Trophoblast cell (in vitro differentiated cells and primary cell): ENCODE results near the gene COL18A1. TPM values are rescaled to one million over a fixed set of nuclear protein-coding genes. Genes with fewer than 3 reads are reported as not detected.

Source experiments
- DNase-seq, 2 donors: peaks; one replicate each; pipeline ENCODE4 v3.0.0-alpha.2; 2016
- H2AFZ ChIP-seq: 2 replicates; pipeline ENCODE4 v1.6.1; 2013; ENCODE audit warnings: low read length, moderate library complexity, mild to moderate bottlenecking; ENCODE audit not compliant: insufficient read depth, poor library complexity
- H2AK5ac ChIP-seq: 2 replicates; pipeline ENCODE4 v1.6.1; 2013; ENCODE audit warnings: mild to moderate bottlenecking, low read length
- H2BK120ac ChIP-seq: 2 replicates; pipeline ENCODE4 v1.6.1; 2013; ENCODE audit warnings: low read length, mild to moderate bottlenecking, moderate library complexity; ENCODE audit not compliant: insufficient read depth, poor library complexity
- H2BK12ac ChIP-seq: 2 replicates; pipeline ENCODE4 v1.6.1; 2013; ENCODE audit warnings: mild to moderate bottlenecking, low read length, moderate library complexity
- H2BK5ac ChIP-seq: 2 replicates; pipeline ENCODE4 v1.6.1; 2013; ENCODE audit warnings: low read length, low read depth, moderate library complexity, mild to moderate bottlenecking; ENCODE audit not compliant: poor library complexity
- H3K14ac ChIP-seq: 2 replicates; pipeline ENCODE4 v1.6.1; 2013; ENCODE audit warnings: mild to moderate bottlenecking, low read length
- H3K18ac ChIP-seq: 2 replicates; pipeline ENCODE4 v1.6.1; 2013; ENCODE audit warnings: mild to moderate bottlenecking, low read length
- H3K23ac ChIP-seq: 2 replicates; pipeline ENCODE4 v1.6.1; 2013; ENCODE audit warnings: low read length
- H3K27ac ChIP-seq: 2 replicates; pipeline ENCODE4 v1.5.1; 2013; ENCODE audit warnings: low read depth, mild to moderate bottlenecking, inconsistent platforms, low read length, moderate library complexity
- H3K27me3 ChIP-seq: 2 replicates; pipeline ENCODE4 v1.6.1; 2013; ENCODE audit warnings: inconsistent platforms, mild to moderate bottlenecking, low read length, moderate library complexity; ENCODE audit not compliant: insufficient read depth
- H3K36me3 ChIP-seq, 2 experiments: 1 replicate in 1 of 2; 2 replicates in 1 of 2; pipeline ENCODE4 v1.6.1; 2013; ENCODE audit warnings: low read length in 2 of 2, mild to moderate bottlenecking in 2 of 2, moderate library complexity in 1 of 2; ENCODE audit not compliant: insufficient read depth in 2 of 2, control insufficient read depth in 1 of 2
- H3K4ac ChIP-seq: 2 replicates; pipeline ENCODE4 v1.6.1; 2013; ENCODE audit warnings: low read depth, mild to moderate bottlenecking, low read length, moderate library complexity
- H3K4me1 ChIP-seq, 2 experiments: 1 replicate in 1 of 2; 2 replicates in 1 of 2; pipeline ENCODE4 v1.6.1; 2013; ENCODE audit warnings: low read length in 2 of 2, mild to moderate bottlenecking in 2 of 2, moderate library complexity in 1 of 2; ENCODE audit not compliant: insufficient read depth in 2 of 2, control insufficient read depth in 1 of 2
- H3K4me2 ChIP-seq: 2 replicates; pipeline ENCODE4 v1.6.1; 2013; ENCODE audit warnings: inconsistent platforms, mild to moderate bottlenecking, low read length, moderate library complexity
- H3K4me3 ChIP-seq: 2 replicates; pipeline ENCODE4 v1.5.1; 2013; ENCODE audit warnings: mild to moderate bottlenecking, low read depth, low read length, inconsistent platforms
- H3K79me1 ChIP-seq: one replicate; pipeline ENCODE4 v1.6.1; 2013; ENCODE audit warnings: low read length
- H3K79me2 ChIP-seq: 2 replicates; pipeline ENCODE4 v1.6.1; 2013; ENCODE audit warnings: low read length, mild to moderate bottlenecking; ENCODE audit not compliant: control insufficient read depth, insufficient read depth, poor library complexity
- H3K9ac ChIP-seq: 2 replicates; pipeline ENCODE4 v1.6.1; 2013; ENCODE audit warnings: mild to moderate bottlenecking, low read length
- H3K9me3 ChIP-seq: 2 replicates; pipeline ENCODE4 v1.6.1; 2013; ENCODE audit warnings: low read depth, mild to moderate bottlenecking, control low read depth, inconsistent platforms, low read length; ENCODE audit not compliant: insufficient read depth
- H4K12ac ChIP-seq: 2 replicates; pipeline ENCODE4 v1.6.1; 2013; ENCODE audit warnings: low read depth, mild to moderate bottlenecking, low read length, moderate library complexity
- H4K8ac ChIP-seq: 2 replicates; pipeline ENCODE4 v1.6.1; 2013; ENCODE audit warnings: low read depth, mild to moderate bottlenecking, low read length, moderate library complexity
- H4K91ac ChIP-seq: one replicate; pipeline ENCODE4 v1.6.1; 2013; ENCODE audit warnings: low read depth, mild to moderate bottlenecking, low read length, moderate library complexity
- WGBS: extraction: QIAGEN DNeasy Blood & Tissue Kit; methylation state at CpG from one replicate; pipeline ENCODE4 v1.1.7; 2013; ENCODE audit warnings: missing lambda C conversion rate; ENCODE audit not compliant: insufficient read length, insufficient coverage; ENCODE audit errors: extremely low coverage; 5-methylcytosine and 5-hydroxymethylcytosine counted together
- polyA plus RNA-seq: library from polyadenylated mRNA; stranded (reverse); fragments of 200-250 nt; gene quantifications from 2 replicates; pipeline ENCODE4 v1.2.3, GENCODE V29; 2013

COL18A1 gene
- polyA plus RNA-seq, result 174 and 188 TPM in 2 replicates

- Histone ChIP-seq H3K27me3 (no peaks in the 10 kb centered on the region), H3K27ac (peak within 1 kb of the TSS; percentile 77), H4K12ac (peak within 1 kb of the TSS; percentile 65), H2BK5ac (peak within 1 kb of the TSS; percentile 67), H3K14ac (peak within 1 kb of the TSS; percentile 63), H3K4me2 (peak within 1 kb of the TSS; percentile 85), H3K23ac (no peak within 1 kb of the TSS), H3K18ac (peak within 1 kb of the TSS; percentile 78), H2AK5ac (peak within 1 kb of the TSS; percentile 61), H2BK12ac (peak within 1 kb of the TSS; percentile 67), H3K36me3 (peaks cover 8 to 11% of the 10 kb centered on the region in 2 experiments), H2BK120ac (peak within 1 kb of the TSS; percentile 79), H3K4ac (peak within 1 kb of the TSS; percentile 59), H3K79me1 (peaks cover 35% of the 10 kb centered on the region), H3K4me3 (peak within 1 kb of the TSS; percentile 90), H4K91ac (peak within 1 kb of the TSS; percentile 91), H2AFZ (peak within 1 kb of the TSS; percentile 86), H4K8ac (peak within 1 kb of the TSS; percentile 54), H3K79me2 (peaks cover 25% of the 10 kb centered on the region), H3K9me3 (no peaks in the 10 kb centered on the region), H3K9ac (peak within 1 kb of the TSS; percentile 71), H3K4me1 (peaks cover 38 to 42% of the 10 kb centered on the region in 2 experiments)
- WGBS, result no CpG with 5 or more reads among the region's 69 CpGs
- DNase-seq, result no peak
Measured at GRCh38 chr21:45404730-45405270, at the start of gene COL18A1. COL18A1 (plus strand) TSS chr21:45405165; CDS start chr21:45405231, 66 bp downstream.

GRCh38 chr21:45355573-45355972 is 49.4 kb upstream of the COL18A1 start:
- Histone ChIP-seq H3K4me3 (no peak overlapping the region), H3K4me2 (no peak overlapping the region), H3K79me1 (peaks cover 41% of the 10 kb centered on the region), H3K14ac (no peak overlapping the region), H2BK5ac (no peak overlapping the region), H3K79me2 (no peaks in the 10 kb centered on the region), H3K27ac (no peak overlapping the region), H3K4ac (no peak overlapping the region), H4K8ac (no peak overlapping the region), H4K12ac (no peak overlapping the region), H2BK120ac (no peak overlapping the region), H3K23ac (no peak overlapping the region), H2AK5ac (peak overlapping the region; percentile 24), H3K27me3 (no peaks in the 10 kb centered on the region), H3K9ac (no peak overlapping the region), H2BK12ac (peak overlapping the region; percentile 48), H3K9me3 (peaks cover under 1% of the 10 kb centered on the region), H3K18ac (no peak overlapping the region), H4K91ac (no peak overlapping the region), H2AFZ (no peak overlapping the region), H3K4me1 (peaks cover 34 to 56% of the 10 kb centered on the region in 2 experiments), H3K36me3 (no peaks in the 10 kb centered on the region)
- WGBS, result no CpG with 5 or more reads among the region's 14 CpGs
- no peak for DNase-seq

- WGBS, result no CpG with 5 or more reads among the region's 10 CpGs
- H4K91ac ChIP-seq, result peak overlapping the region; percentile 91
- H3K79me2 ChIP-seq, result no peaks in the 10 kb centered on the region
- no peak overlapping the region for H3K23ac ChIP-seq
- H2AFZ ChIP-seq, result no peak overlapping the region
- H4K8ac ChIP-seq, result peak overlapping the region; percentile 41
- H3K18ac ChIP-seq, result peak overlapping the region; percentile 73
- peaks cover 39 to 59% of the 10 kb centered on the region in 2 experiments for H3K4me1 ChIP-seq
- peak overlapping the region; percentile 81 for H2BK120ac ChIP-seq
- H3K9me3 ChIP-seq, result no peaks in the 10 kb centered on the region
- H4K12ac ChIP-seq, result no peak overlapping the region
- H3K79me1 ChIP-seq, result peaks cover 45% of the 10 kb centered on the region
- no peak overlapping the region for H3K9ac ChIP-seq
- H3K27ac ChIP-seq, result peak overlapping the region; percentile 38
- peak overlapping the region; percentile 24 for H2AK5ac ChIP-seq
- peak overlapping the region; percentile 72 for H2BK12ac ChIP-seq
- H2BK5ac ChIP-seq, result peak overlapping the region; percentile 59
- peak overlapping the region; percentile 19 for H3K14ac ChIP-seq
- H3K27me3 ChIP-seq, result no peaks in the 10 kb centered on the region
- DNase-seq, result no peak
- H3K4ac ChIP-seq, result peak overlapping the region; percentile 35
- no peak overlapping the region for H3K4me2 ChIP-seq
- H3K36me3 ChIP-seq, result no peaks in the 10 kb centered on the region
- H3K4me3 ChIP-seq, result no peak overlapping the region
Measured at GRCh38 chr21:45356251-45356650, 48.7 kb upstream of the COL18A1 start.

- no peak overlapping the region for H4K12ac ChIP-seq
- no peaks in the 10 kb centered on the region for H3K27me3 ChIP-seq
- no peak for DNase-seq
- H3K4me2 ChIP-seq, result no peak overlapping the region
- H3K9me3 ChIP-seq, result no peaks in the 10 kb centered on the region
- peak overlapping the region; percentile 73 for H2BK5ac ChIP-seq
- peak overlapping the region; percentile 24 for H2AK5ac ChIP-seq
- H3K36me3 ChIP-seq, result no peaks in the 10 kb centered on the region
- H3K27ac ChIP-seq, result peak overlapping the region; percentile 60
- H2AFZ ChIP-seq, result no peak overlapping the region
- peak overlapping the region; percentile 33 for H3K14ac ChIP-seq
- peaks cover 44 to 63% of the 10 kb centered on the region in 2 experiments for H3K4me1 ChIP-seq
- peaks cover 3% of the 10 kb centered on the region for H3K79me2 ChIP-seq
- H2BK12ac ChIP-seq, result peak overlapping the region; percentile 72
- no CpG with 5 or more reads among the region's 20 CpGs for WGBS
- H3K9ac ChIP-seq, result no peak overlapping the region
- peak overlapping the region; percentile 73 for H3K18ac ChIP-seq
- peak overlapping the region; percentile 41 for H4K8ac ChIP-seq
- no peak overlapping the region for H3K23ac ChIP-seq
- peak overlapping the region; percentile 91 for H4K91ac ChIP-seq
- H2BK120ac ChIP-seq, result peak overlapping the region; percentile 81
- no peak overlapping the region for H3K4ac ChIP-seq
- H3K4me3 ChIP-seq, result no peak overlapping the region
- peaks cover 51% of the 10 kb centered on the region for H3K79me1 ChIP-seq
Measured at GRCh38 chr21:45356653-45357435, 48.1 kb upstream of the COL18A1 start.
